CD4-positive, alpha-beta T cell treated with Interferon alpha-2 for 1 hour (primary cell): ENCODE results near the gene CREBBP.

ENCODE experiments used
- DNase-seq, 2 donors: peaks; one replicate each; pipeline ENCODE4 v3.0.0-alpha.2; 2020 to 2022

Gene CREBBP

GRCh38 chr16:3706253-3707012, 174.1 kb downstream of the CREBBP start:
- no peak for DNase-seq

GRCh38 chr16:3702082-3702481, 178.4 kb downstream of the CREBBP start:
- DNase-seq = no peak

DNA sequence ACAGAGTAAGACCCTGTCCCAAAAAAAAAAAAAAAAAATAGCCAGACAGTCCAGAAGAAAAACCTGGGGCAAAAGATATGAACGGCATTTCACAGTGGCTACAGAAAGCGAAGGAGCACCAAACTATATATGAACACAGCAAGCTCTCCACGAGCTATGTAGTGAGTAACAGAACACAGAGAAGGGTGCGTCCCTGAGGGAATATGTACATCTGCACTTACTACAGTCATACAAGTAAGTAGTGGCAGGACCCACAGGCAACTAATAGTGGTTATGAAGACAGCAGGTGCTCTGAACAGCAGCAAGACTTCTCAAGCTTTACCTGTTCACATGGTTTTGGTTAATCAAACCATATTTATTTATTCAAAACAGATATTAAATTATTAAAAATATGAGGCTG, 179.0 kb downstream of the CREBBP start:
- no peak for DNase-seq

DNA sequence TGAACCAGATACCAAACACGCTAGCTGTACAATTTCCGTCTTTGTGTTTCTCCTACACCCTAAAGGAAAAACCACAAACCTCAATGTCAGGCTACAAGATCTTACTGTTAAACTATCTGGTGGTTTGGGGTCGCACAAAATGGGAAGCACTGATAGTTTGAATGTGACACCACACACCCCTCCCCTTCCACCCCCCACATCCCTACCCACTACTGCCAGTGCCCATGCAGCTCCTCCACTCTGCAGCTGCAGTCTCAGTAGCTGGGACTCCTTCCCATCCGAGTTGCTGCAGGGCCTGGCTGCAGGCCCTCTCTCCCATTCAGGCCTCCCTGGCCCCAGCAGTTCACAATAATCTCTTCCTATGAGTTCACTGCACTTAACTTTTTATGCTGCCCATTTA, 181.6 kb downstream of the CREBBP start:
- DNase-seq = no peak

GRCh38 chr16:3696425-3697218, 183.9 kb downstream of the CREBBP start:
- no peak for DNase-seq

DNA sequence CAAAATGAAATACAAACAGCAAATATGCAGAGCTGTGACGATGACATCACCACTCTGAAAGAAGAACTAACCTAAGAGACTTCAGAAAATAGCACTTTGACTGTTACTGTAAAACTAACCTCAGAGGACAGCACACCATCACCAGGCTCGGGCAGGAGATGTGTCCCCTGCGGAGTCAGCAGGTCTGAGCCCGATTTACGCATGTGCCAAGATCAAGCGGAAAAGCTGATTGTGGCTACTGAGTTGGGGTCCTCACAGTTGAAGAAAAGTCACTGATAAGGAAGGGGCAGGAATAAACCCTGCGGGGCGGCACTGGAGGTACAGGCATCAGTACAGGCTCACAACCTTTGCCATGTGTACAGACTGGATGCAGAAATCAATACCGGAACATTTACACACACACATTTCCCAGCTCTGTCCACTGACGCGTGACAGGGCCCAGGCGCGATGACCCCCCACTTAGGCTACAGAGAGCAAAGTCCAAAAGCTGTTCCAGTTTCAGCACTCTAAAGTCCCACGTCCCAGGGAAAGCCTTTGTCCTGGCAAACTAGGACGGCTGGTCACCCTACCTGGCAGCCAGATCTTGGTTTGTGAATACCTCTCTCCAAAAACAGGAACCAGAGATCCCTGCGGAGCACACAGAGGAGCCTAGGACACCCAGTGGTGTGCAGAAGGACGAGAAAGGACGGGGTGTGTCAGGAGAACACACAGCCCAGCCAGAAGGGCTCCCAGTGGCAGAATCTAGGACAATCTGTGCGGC, 184.7 kb downstream of the CREBBP start:
- DNase-seq = no peak

DNA sequence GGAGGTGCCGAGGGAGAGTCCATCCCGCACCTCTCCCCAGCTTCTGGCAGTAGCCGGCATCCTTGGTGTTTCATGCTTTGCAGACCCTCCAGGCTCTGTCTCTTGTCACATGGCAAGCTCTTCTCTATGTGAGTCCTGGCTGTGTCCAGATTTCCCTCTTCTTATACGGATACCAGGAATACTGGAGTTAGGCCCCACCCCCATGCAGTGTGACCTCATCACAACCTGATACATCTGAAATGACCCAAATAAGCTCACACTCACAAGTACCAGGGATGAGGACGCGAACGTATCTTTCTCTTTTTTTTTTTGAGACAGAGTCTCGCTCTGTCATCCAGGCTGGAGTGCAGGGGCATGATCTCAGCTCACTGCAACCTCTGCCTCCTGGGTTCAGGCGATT, 186.5 kb downstream of the CREBBP start:
- DNase-seq = no peak

- DNase-seq = no peak
Observed at GRCh38 chr16:3691761-3692160, 188.8 kb downstream of the CREBBP start.

DNA sequence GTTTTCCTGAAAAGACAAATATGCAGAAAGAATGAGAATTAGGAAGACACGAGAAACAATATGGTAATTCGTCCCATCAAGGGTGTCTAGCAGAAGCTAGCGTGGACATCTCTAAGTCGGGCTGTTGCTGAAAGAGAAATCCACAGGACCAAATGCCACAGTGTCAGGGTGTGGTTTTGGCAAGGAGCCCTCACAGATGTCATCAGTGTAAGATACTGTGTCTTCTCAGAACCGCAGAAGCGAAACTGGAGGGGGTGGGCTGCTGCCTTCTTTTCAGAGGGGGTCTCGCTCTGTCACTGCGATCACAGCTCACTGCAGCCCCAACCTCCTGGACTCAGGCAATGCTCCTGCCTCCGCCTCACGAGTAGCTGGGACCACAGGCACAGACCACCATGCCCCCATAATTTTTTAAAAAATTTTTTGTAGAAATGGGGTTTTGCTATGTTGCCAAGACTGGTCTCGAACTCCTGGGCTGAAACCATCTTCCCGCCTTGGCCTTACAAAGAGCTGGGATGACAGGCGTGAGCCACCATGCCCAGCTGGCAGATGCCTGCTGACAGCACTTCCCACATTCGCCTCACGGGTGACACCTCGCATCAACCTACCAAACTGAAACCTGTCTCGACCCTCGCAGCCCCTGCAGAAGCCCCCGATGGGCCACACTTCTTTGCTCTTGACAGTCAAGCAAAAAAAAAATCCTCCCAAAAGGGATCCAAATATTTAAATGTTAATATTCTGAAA, 189.4 kb downstream of the CREBBP start:
- no peak for DNase-seq

DNA sequence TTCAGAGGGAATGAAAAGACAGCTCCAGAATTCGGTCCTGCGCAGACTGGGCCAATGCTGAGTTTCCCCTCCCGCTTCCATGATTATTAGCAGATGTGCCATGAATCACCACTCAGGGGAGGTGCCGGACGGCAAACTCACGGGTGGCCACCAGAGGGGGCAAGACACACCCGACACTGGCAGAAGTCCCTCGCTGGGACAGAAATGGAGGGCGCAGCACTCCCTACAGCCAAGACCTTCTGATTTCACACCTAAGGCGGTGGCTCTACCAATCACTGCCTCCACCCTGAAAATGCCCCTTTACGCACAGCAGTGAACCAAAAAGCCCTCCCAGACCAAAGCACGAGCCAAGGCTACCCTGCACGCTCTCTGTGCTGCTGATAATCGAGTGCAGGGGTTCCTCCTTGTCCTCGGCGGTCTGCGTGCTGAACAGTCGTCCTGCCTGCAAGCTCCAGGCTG, 190.0 kb downstream of the CREBBP start:
- DNase-seq = peak; percentile 83 to 87

GRCh38 chr16:3689731-3690130, 190.8 kb downstream of the CREBBP start:
- DNase-seq = no peak

DNA sequence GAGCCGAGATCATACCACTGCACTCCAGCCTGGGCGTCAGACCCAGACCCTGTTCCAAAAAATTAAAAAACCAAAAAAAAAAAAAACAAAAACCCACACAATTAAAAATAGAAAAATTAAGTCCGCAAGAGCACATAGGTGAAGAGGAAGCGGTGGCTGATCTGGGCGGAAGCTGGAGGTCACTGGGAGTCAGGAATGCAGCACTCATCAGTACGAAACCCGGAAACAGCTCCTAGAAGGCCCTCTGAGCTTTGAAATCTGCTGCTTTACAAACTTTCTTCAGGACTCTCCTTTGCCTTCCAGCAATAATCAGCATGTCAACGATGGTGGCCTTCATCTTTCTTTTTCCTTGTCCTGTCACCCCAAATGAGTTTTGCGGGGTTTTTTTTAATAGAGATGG, 192.7 kb downstream of the CREBBP start:
- DNase-seq = no peak

DNA sequence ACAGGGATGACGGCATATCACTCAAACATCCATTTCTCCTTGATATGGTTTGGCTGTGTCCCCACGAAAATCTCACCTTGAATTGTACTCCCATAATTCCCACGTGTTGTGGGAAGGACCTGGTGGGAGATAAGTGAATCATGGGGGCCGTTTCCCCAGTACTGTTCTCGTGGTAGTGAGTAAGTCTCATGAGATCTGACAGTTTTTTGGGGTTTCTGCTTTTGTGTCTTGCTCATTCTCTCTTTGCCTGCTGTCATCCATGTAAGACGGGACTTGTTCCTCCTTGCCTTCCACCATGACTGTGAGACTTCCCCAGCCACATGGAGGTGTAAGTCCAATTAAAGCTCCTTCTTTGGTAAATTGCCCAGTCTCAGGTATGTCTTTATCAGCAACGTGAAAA, 193.5 kb downstream of the CREBBP start:
- no peak for DNase-seq

- no peak for DNase-seq
Observed at GRCh38 chr16:3681206-3681605, 199.3 kb downstream of the CREBBP start.

GRCh38 chr16:3677994-3678393, 202.5 kb downstream of the CREBBP start:
- DNase-seq = no peak

DNA sequence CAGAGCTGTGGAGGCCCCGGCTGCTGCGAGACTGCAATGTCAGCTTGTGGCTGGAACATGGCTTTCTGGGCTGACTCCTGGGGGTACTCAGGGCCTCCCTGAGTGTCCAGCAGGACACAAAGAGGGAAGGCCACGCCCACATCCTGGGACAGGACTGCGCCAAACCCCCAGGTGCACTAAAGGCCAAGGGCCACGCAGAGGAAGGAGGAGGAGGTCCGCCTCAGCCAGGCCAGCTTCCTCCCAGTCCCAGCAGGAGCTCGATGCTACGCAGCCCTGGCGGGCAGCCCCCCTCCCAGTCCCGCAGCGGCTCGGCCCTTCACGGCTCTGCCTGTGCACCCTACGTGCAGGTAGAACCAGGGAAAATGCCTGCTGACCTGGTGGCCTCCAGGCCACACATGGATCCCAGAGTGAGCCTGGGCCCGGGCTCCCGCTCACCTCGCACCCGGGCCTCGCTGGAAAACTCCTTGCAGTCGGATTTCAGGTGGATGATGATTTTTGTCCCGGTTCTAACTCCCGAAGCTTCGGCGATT, 204.8 kb downstream of the CREBBP start:
- DNase-seq = no peak
